ENCODE results near the gene MAPK4. TPM values are rescaled to one million over a fixed set of nuclear protein-coding genes. Genes with fewer than 3 reads are reported as not detected.

Gene MAPK4
- total RNA-seq, 2 donors from 2014 or later: 1.0 to 1.6 TPM

- WGBS, 2 donors: 88 to 92% methylated on average over 5 of the region's 5 CpGs
- no peak overlapping the region for H3K27ac ChIP-seq
- H3K4me1 ChIP-seq: no peaks in the 10 kb centered on the region
- DNase-seq (no peak), ATAC-seq (no peak)
- intact Hi-C loops (cut with DNase I): no loop called here
- no peaks in the 10 kb centered on the region for H3K27me3 ChIP-seq
- no peaks in the 10 kb centered on the region for H3K9me3 ChIP-seq
- TF ChIP-seq POLR2A (IDR thresholded peaks at IDR 0.05): no peak
- TF ChIP-seq, protein P1, sequence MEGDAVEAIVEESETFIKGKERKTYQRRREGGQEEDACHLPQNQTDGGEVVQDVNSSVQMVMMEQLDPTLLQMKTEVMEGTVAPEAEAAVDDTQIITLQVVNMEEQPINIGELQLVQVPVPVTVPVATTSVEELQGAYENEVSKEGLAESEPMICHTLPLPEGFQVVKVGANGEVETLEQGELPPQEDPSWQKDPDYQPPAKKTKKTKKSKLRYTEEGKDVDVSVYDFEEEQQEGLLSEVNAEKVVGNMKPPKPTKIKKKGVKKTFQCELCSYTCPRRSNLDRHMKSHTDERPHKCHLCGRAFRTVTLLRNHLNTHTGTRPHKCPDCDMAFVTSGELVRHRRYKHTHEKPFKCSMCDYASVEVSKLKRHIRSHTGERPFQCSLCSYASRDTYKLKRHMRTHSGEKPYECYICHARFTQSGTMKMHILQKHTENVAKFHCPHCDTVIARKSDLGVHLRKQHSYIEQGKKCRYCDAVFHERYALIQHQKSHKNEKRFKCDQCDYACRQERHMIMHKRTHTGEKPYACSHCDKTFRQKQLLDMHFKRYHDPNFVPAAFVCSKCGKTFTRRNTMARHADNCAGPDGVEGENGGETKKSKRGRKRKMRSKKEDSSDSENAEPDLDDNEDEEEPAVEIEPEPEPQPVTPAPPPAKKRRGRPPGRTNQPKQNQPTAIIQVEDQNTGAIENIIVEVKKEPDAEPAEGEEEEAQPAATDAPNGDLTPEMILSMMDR (IDR thresholded peaks at IDR 0.05): no peak
- H3K36me3 ChIP-seq (replicated peaks in 1 of 2; ENCODE audit: insufficient read depth in 1 of 2, low read depth in 2 of 2): no peaks in the 10 kb centered on the region
- no peak overlapping the region for H3K4me3 ChIP-seq
Observed at GRCh38 chr18:50679056-50679455, 119.2 kb downstream of the MAPK4 start.

GRCh38 chr18:50679656-50680055, 119.8 kb downstream of the MAPK4 start:
- WGBS, 2 donors: 95 to 96% methylated on average over 8 to 10 of the region's 10 CpGs
- H3K27ac ChIP-seq: no peak overlapping the region
- ATAC-seq (no peak), DNase-seq (no peak)
- no peaks in the 10 kb centered on the region for H3K4me1 ChIP-seq
- no peaks in the 10 kb centered on the region for H3K9me3 ChIP-seq
- intact Hi-C loops (cut with DNase I): no loop called here
- TF ChIP-seq, protein P1 (IDR thresholded peaks at IDR 0.05): no peak
- no peak for TF ChIP-seq POLR2A (IDR thresholded peaks at IDR 0.05)
- H3K27me3 ChIP-seq: no peaks in the 10 kb centered on the region
- H3K4me3 ChIP-seq: no peak overlapping the region
- H3K36me3 ChIP-seq (replicated peaks in 1 of 2; ENCODE audit: insufficient read depth in 1 of 2, low read depth in 2 of 2): no peaks in the 10 kb centered on the region

DNA sequence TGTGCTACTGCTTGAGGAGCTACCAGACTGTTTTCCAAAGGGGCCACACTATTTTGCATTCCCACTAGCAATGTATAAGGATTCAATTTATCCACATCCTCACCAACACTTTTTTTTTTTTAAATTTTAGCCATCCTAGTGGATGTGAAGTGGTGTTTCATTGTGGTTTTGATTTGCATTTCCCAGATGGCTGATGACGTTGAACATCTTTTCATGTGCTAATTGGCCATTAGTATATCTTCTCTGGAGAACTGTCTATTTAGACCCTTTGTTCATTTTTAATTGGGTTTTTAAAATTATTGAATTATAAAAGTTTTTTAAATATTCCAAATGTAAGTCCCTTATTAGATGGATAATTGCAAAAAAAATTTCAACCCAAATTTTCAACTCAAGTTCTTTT, 121.1 kb downstream of the MAPK4 start:
- DNase-seq (no peak), ATAC-seq (no peak)
- no peaks in the 10 kb centered on the region for H3K27me3 ChIP-seq
- H3K4me1 ChIP-seq: no peaks in the 10 kb centered on the region
- no peaks in the 10 kb centered on the region for H3K36me3 ChIP-seq (replicated peaks in 1 of 2; ENCODE audit: insufficient read depth in 1 of 2, low read depth in 2 of 2)
- no peak overlapping the region for H3K4me3 ChIP-seq
- WGBS, 2 donors: 90 to 95% methylated on average over 1 of the region's 1 CpG
- no peaks in the 10 kb centered on the region for H3K9me3 ChIP-seq
- TF ChIP-seq, protein P1 (IDR thresholded peaks at IDR 0.05): no peak
- TF ChIP-seq POLR2A (IDR thresholded peaks at IDR 0.05): no peak
- intact Hi-C loops (cut with DNase I): no loop called here
- H3K27ac ChIP-seq: no peak overlapping the region

- Histone ChIP-seq H3K27ac (no peak overlapping the region), H3K27me3 (no peaks in the 10 kb centered on the region), H3K36me3 (replicated peaks in 1 of 2; ENCODE audit: insufficient read depth in 1 of 2, low read depth in 2 of 2) (no peaks in the 10 kb centered on the region), H3K4me3 (no peak overlapping the region), H3K4me1 (no peaks in the 10 kb centered on the region), H3K9me3 (no peaks in the 10 kb centered on the region)
- intact Hi-C loops (cut with DNase I): no loop called here
- WGBS, 2 donors: 94% methylated on average over 1 of the region's 1 CpG
- TF ChIP-seq POLR2A (IDR thresholded peaks at IDR 0.05): no peak
- TF ChIP-seq, protein P1 (IDR thresholded peaks at IDR 0.05): no peak
- no peak for ATAC-seq
- no peak for DNase-seq
Observed at GRCh38 chr18:50682852-50683251, 123.0 kb downstream of the MAPK4 start.

- H3K27ac ChIP-seq: no peak overlapping the region
- no peak overlapping the region for H3K4me3 ChIP-seq
- no peak for DNase-seq
- no peaks in the 10 kb centered on the region for H3K27me3 ChIP-seq
- TF ChIP-seq POLR2A (IDR thresholded peaks at IDR 0.05): no peak
- TF ChIP-seq, protein P1 (IDR thresholded peaks at IDR 0.05): no peak
- intact Hi-C loops (cut with DNase I): no loop called here
- H3K4me1 ChIP-seq: no peaks in the 10 kb centered on the region
- WGBS, 2 donors: 71 to 76% methylated on average over 8 of the region's 8 CpGs
- no peak for ATAC-seq
- no peaks in the 10 kb centered on the region for H3K9me3 ChIP-seq
- H3K36me3 ChIP-seq (replicated peaks in 1 of 2; ENCODE audit: insufficient read depth in 1 of 2, low read depth in 2 of 2): no peaks in the 10 kb centered on the region
Observed at GRCh38 chr18:50686409-50686808, 126.5 kb downstream of the MAPK4 start.

Measured in body of pancreas (tissue), 4 donors.